WTC11 (cell line): Measurements from ENCODE around the gene PLA2G4E.

Source experiments
- FOXP1 ChIP-seq: sonication (generic); formaldehyde crosslinking; IDR thresholded peaks from 2 replicates; pipeline ENCODE4 v1.8.0; 2022; ENCODE audit warnings: missing genetic modification reagents, mild to moderate bottlenecking, moderate library complexity, borderline replicate concordance
- TF ChIP-seq, protein P1 (sequence below): fragments of 200-600 bp; IDR thresholded peaks from 2 replicates; pipeline ENCODE4 v1.8.0; 2022; ENCODE audit warnings: antibody characterized with exemption

DNA sequence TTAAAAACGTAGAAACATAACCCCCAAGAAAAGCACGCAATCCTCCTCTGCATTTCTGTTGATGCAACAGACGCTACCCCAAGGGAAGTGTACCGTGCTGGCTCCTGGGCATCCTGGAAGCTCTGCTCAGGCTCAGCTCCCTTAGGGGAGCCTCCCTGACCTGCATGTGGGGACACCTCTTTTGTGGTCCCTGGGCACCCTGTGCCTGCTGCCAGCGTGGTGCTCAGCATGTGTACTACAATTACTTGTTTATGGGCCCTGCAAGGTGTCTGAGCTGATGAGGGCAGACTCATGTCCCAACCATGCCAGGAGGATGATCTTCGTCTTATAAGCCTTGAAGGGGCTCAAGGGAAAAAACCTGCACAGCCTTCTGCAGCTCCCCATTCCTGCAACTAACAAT lies 66.8 kb downstream of the PLA2G4E start:
- no peak for TF ChIP-seq FOXP1
- TF ChIP-seq, protein P1, sequence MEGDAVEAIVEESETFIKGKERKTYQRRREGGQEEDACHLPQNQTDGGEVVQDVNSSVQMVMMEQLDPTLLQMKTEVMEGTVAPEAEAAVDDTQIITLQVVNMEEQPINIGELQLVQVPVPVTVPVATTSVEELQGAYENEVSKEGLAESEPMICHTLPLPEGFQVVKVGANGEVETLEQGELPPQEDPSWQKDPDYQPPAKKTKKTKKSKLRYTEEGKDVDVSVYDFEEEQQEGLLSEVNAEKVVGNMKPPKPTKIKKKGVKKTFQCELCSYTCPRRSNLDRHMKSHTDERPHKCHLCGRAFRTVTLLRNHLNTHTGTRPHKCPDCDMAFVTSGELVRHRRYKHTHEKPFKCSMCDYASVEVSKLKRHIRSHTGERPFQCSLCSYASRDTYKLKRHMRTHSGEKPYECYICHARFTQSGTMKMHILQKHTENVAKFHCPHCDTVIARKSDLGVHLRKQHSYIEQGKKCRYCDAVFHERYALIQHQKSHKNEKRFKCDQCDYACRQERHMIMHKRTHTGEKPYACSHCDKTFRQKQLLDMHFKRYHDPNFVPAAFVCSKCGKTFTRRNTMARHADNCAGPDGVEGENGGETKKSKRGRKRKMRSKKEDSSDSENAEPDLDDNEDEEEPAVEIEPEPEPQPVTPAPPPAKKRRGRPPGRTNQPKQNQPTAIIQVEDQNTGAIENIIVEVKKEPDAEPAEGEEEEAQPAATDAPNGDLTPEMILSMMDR: no peak
